MM.1S (cell line): ENCODE data around the gene UST.

Experiments
- DNase-seq: peaks from one replicate; pipeline ENCODE4 v3.0.0-alpha.2; 2015
- H2AFZ ChIP-seq: fragments of 300-600 bp; sonication (generic); 2 replicates; pipeline ENCODE4 v1.6.0; 2016; ENCODE audit warnings: antibody characterized with exemption, low read length
- H3F3A ChIP-seq: fragments of 300-600 bp; sonication (generic); 2 replicates; pipeline ENCODE4 v1.6.1; 2016; ENCODE audit warnings: mild to moderate bottlenecking, antibody characterized with exemption, low read length, moderate library complexity, mixed read lengths; ENCODE audit not compliant: insufficient read depth
- H3K27ac ChIP-seq: fragments of 300-600 bp; sonication (generic); 2 replicates; pipeline ENCODE4 v1.5.1; 2016; ENCODE audit warnings: mild to moderate bottlenecking, low read length
- H3K27me3 ChIP-seq: fragments of 300-600 bp; sonication (generic); replicated peaks from 2 replicates; pipeline ENCODE4 v1.6.0; 2016; ENCODE audit warnings: low read length; ENCODE audit not compliant: insufficient read depth
- H3K36me3 ChIP-seq: fragments of 300-600 bp; sonication (generic); replicated peaks from 2 replicates; pipeline ENCODE4 v1.6.1; 2016; ENCODE audit warnings: mild to moderate bottlenecking, low read length, mixed read lengths; ENCODE audit not compliant: insufficient read depth
- H3K4me1 ChIP-seq: fragments of 300-600 bp; sonication (generic); 2 replicates; pipeline ENCODE4 v1.6.1; 2016; ENCODE audit warnings: low read length, mixed read lengths
- H3K4me2 ChIP-seq: fragments of 300-600 bp; sonication (generic); 2 replicates; pipeline ENCODE4 v1.6.0; 2016; ENCODE audit warnings: low read depth, low read length
- H3K4me3 ChIP-seq: fragments of 300-600 bp; sonication (generic); 2 replicates; pipeline ENCODE4 v1.5.1; 2016; ENCODE audit warnings: low read length, mixed read lengths
- H3K79me2 ChIP-seq: fragments of 300-600 bp; sonication (generic); 2 replicates; pipeline ENCODE4 v1.6.1; 2016; ENCODE audit warnings: mixed run types, low read length, mixed read lengths
- H3K9ac ChIP-seq: fragments of 300-600 bp; sonication (generic); 2 replicates; pipeline ENCODE4 v1.6.1; 2016; ENCODE audit warnings: low read length, mixed read lengths
- H3K9me2 ChIP-seq: fragments of 300-600 bp; sonication (generic); replicated peaks from 2 replicates; pipeline ENCODE4 v1.6.1; 2016; ENCODE audit warnings: mild to moderate bottlenecking, low read length, mixed read lengths; ENCODE audit not compliant: insufficient read depth
- H3K9me3 ChIP-seq: fragments of 300-600 bp; sonication (generic); replicated peaks from 2 replicates; pipeline ENCODE4 v1.6.1; 2016; ENCODE audit warnings: mild to moderate bottlenecking, low read length, mixed read lengths; ENCODE audit not compliant: insufficient read depth
- H4K20me1 ChIP-seq: fragments of 300-600 bp; sonication (generic); 2 replicates; pipeline ENCODE4 v1.6.1; 2016; ENCODE audit warnings: mild to moderate bottlenecking, low read length, moderate library complexity, mixed read lengths; ENCODE audit not compliant: insufficient read depth
- EZH2 ChIP-seq: fragments of 300-600 bp; sonication (generic); optimal IDR thresholded peaks from 2 replicates; pipeline ENCODE3; 2017; ENCODE audit warnings: low read depth, mild to moderate bottlenecking, antibody characterized with exemption, low read length, mixed read lengths
- EZH2phosphoT487 ChIP-seq: fragments of 300-600 bp; sonication (generic); IDR thresholded peaks from 2 replicates; pipeline ENCODE4 v1.6.1; 2018; ENCODE audit warnings: antibody characterized with exemption, low read length
- TF ChIP-seq, protein P1 (sequence below): fragments of 300-600 bp; sonication (generic); IDR thresholded peaks from 2 replicates; pipeline ENCODE4 v1.5.1; 2016; ENCODE audit warnings: antibody characterized with exemption, low read length, mixed read lengths

Gene UST

DNA sequence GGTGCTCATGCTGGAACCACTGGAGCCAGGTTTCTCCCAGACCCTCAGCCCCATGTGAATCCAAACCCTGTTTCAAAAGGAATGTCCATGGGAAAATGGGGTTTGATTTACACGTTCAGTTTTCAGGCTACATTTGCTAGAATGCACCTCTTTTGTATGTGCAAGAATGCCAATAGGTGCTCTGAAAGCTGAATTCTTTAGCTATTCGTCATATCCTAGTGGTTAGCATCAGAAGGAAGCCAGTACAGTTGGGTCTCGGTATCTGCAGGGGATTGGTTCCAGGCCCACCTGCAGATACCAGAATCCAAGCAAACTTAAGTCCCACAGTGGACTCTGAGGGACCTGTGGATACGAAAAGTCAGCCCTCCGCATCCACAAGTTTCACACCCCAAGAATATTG, 93.4 kb downstream of the UST start:
- H3K9ac ChIP-seq: no peak overlapping the region
- H3K9me3 ChIP-seq: no peaks in the 10 kb centered on the region
- no peaks in the 10 kb centered on the region for H4K20me1 ChIP-seq
- no peaks in the 10 kb centered on the region for H3K79me2 ChIP-seq
- H3K4me3 ChIP-seq: no peak overlapping the region
- H3K9me2 ChIP-seq: no peaks in the 10 kb centered on the region
- no peak for DNase-seq
- TF ChIP-seq EZH2 (no peak), EZH2phosphoT487 (no peak)
- TF ChIP-seq, protein P1, sequence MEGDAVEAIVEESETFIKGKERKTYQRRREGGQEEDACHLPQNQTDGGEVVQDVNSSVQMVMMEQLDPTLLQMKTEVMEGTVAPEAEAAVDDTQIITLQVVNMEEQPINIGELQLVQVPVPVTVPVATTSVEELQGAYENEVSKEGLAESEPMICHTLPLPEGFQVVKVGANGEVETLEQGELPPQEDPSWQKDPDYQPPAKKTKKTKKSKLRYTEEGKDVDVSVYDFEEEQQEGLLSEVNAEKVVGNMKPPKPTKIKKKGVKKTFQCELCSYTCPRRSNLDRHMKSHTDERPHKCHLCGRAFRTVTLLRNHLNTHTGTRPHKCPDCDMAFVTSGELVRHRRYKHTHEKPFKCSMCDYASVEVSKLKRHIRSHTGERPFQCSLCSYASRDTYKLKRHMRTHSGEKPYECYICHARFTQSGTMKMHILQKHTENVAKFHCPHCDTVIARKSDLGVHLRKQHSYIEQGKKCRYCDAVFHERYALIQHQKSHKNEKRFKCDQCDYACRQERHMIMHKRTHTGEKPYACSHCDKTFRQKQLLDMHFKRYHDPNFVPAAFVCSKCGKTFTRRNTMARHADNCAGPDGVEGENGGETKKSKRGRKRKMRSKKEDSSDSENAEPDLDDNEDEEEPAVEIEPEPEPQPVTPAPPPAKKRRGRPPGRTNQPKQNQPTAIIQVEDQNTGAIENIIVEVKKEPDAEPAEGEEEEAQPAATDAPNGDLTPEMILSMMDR: no peak
- H3K4me2 ChIP-seq: no peak overlapping the region
- H3K36me3 ChIP-seq: no peaks in the 10 kb centered on the region
- H3K27me3 ChIP-seq: no peaks in the 10 kb centered on the region
- H3F3A ChIP-seq: no peaks in the 10 kb centered on the region
- no peak overlapping the region for H2AFZ ChIP-seq
- no peak overlapping the region for H3K27ac ChIP-seq
- no peaks in the 10 kb centered on the region for H3K4me1 ChIP-seq

DNA sequence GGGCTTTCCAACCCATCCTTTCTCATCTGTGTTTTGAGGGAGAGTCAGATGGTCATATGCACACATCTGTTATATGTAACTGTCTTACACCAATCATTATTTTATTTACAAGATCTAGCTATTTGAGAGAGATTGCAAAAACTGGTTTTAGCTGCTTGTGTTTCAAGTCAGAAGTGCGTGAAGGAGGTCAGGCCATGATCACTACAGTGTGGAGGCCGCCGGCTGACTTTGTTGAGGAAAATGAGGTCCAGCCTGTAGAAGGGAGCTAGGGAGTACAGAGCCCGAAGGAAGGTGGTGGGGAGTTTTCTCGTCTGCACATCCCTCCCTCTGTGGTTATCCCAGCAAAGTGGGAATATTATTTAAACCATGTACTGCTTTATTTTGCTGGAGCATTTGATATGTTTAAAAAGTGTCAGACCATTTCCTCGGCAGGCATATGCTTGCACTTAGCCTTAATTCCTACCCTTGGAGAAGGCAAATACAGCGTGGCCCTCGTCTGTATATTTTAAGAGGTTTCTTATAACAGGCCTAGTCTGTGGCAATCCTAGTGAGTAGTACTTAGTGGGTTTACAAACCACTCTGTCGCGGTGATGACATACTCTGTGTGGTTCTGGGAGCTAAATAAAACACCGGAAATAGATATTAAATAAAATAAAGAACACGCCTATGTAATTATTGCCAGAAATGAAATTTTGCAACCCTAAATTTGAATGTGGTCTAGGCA, 95.6 kb downstream of the UST start:
- H3K27ac ChIP-seq: no peak overlapping the region
- H2AFZ ChIP-seq: no peak overlapping the region
- no peaks in the 10 kb centered on the region for H4K20me1 ChIP-seq
- H3K4me2 ChIP-seq: no peak overlapping the region
- no peak overlapping the region for H3K9ac ChIP-seq
- no peaks in the 10 kb centered on the region for H3K9me3 ChIP-seq
- no peaks in the 10 kb centered on the region for H3K27me3 ChIP-seq
- no peaks in the 10 kb centered on the region for H3K36me3 ChIP-seq
- no peak for DNase-seq
- no peaks in the 10 kb centered on the region for H3K9me2 ChIP-seq
- H3K4me3 ChIP-seq: no peak overlapping the region
- TF ChIP-seq EZH2: no peak
- TF ChIP-seq EZH2phosphoT487: no peak
- TF ChIP-seq, protein P1: no peak
- H3K79me2 ChIP-seq: no peaks in the 10 kb centered on the region
- no peaks in the 10 kb centered on the region for H3K4me1 ChIP-seq
- no peaks in the 10 kb centered on the region for H3F3A ChIP-seq

DNA sequence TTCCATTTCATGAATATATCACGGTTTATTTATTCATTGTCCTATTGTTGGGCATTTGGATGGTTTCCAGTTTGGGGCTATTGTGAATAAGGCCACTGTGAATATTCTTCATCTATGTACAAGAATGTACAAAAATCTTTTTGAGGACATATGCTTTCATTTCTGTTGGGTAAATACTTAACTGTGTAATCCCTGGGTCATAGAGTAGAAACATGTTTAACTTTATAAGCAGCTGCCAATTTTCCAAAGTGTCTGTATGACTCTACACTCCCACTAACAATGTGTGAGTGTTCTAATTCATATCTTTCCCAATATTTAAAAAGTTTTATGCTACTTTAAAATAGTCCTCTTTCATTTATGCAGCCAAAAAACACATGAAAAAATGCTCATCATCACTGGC, 98.6 kb downstream of the UST start:
- Histone ChIP-seq H3K9ac (no peak overlapping the region), H3K27me3 (no peaks in the 10 kb centered on the region), H3F3A (no peaks in the 10 kb centered on the region), H3K27ac (no peak overlapping the region), H3K36me3 (no peaks in the 10 kb centered on the region), H3K9me2 (no peaks in the 10 kb centered on the region), H3K4me3 (no peak overlapping the region), H2AFZ (no peak overlapping the region), H3K4me1 (no peaks in the 10 kb centered on the region), H3K79me2 (no peaks in the 10 kb centered on the region), H4K20me1 (no peaks in the 10 kb centered on the region), H3K9me3 (no peaks in the 10 kb centered on the region), H3K4me2 (no peak overlapping the region)
- no peak for DNase-seq
- TF ChIP-seq EZH2phosphoT487: no peak
- TF ChIP-seq, protein P1: no peak
- TF ChIP-seq EZH2: no peak
